K562 (cell line): ENCODE data around the gene PFKFB2. TPM values are rescaled to one million over a fixed set of nuclear protein-coding genes. Genes with fewer than 3 reads are reported as not detected.

Source experiments
- ASH1L ChIP-seq: fragments of 450-650 bp; IDR thresholded peaks from 2 replicates; pipeline ENCODE4 v1.6.1; 2018; ENCODE audit warnings: borderline replicate concordance, mild to moderate bottlenecking, low read depth; ENCODE audit not compliant: partially characterized antibody
- CBFA2T3 ChIP-seq: fragments of 450-650 bp; IDR thresholded peaks from 2 replicates; pipeline ENCODE4 v1.6.1; 2017
- CREBBP ChIP-seq: IDR thresholded peaks from one replicate; pipeline ENCODE4 v1.6.1; 2012; ENCODE audit warnings: low read depth, mild to moderate bottlenecking, control low read depth, inconsistent platforms, low read length
- ELF4 ChIP-seq: fragments of 450-650 bp; formaldehyde crosslinking; IDR thresholded peaks from 2 replicates; pipeline ENCODE4 v1.4.0; 2022; ENCODE audit warnings: missing genetic modification characterization
- ETV5 ChIP-seq: sonication (generic); formaldehyde crosslinking; IDR thresholded peaks from 2 replicates; pipeline ENCODE4 v1.4.0; 2020; ENCODE audit warnings: low read depth, mild to moderate bottlenecking, missing genetic modification reagents
- KLF1 ChIP-seq: fragments of 450-650 bp; IDR thresholded peaks from 2 replicates; pipeline ENCODE4 v1.6.1; 2016; ENCODE audit warnings: missing genetic modification characterization, missing compliant biosample characterization
- MEIS2 ChIP-seq: fragments of 450-650 bp; IDR thresholded peaks from 2 replicates; pipeline ENCODE4 v1.6.1; 2014; ENCODE audit warnings: mild to moderate bottlenecking; ENCODE audit not compliant: partially characterized antibody
- MXI1 ChIP-seq: IDR thresholded peaks from 2 replicates; pipeline ENCODE4 v1.6.1; 2011; ENCODE audit warnings: low read depth, mild to moderate bottlenecking, improper control_type of control experiment, low read length
- SOX6 ChIP-seq: fragments of 450-650 bp; IDR thresholded peaks from 2 replicates; pipeline ENCODE4 v1.6.1; 2014; ENCODE audit warnings: mild to moderate bottlenecking
- STAT6 ChIP-seq: sonication (generic); formaldehyde crosslinking; IDR thresholded peaks from 2 replicates; pipeline ENCODE4 v1.8.1; 2023; ENCODE audit warnings: mild to moderate bottlenecking, missing genetic modification reagents
- TFAM ChIP-seq: fragments of 250-450 bp; sonication (Bioruptor Pico); conservative IDR thresholded peaks from 2 replicates; pipeline ENCODE4 v1.5.0; 2021; ENCODE audit warnings: mild to moderate bottlenecking, moderate library complexity
- THRAP3 ChIP-seq: fragments of 450-650 bp; IDR thresholded peaks from 2 replicates; pipeline ENCODE4 v1.6.1; 2016; ENCODE audit warnings: mild to moderate bottlenecking, inconsistent platforms, borderline replicate concordance
- TSHZ1 ChIP-seq: fragments of 250-450 bp; sonication (Bioruptor Pico); IDR thresholded peaks from 2 replicates; pipeline ENCODE4 v1.4.0; 2020; ENCODE audit warnings: mild to moderate bottlenecking, moderate library complexity
- XRCC4 ChIP-seq: IDR thresholded peaks from one replicate; pipeline ENCODE4 v1.6.1; 2011; ENCODE audit not compliant: insufficient read depth, insufficient read length; ENCODE audit errors: extremely low read depth
- ZBTB43 ChIP-seq: sonication (generic); formaldehyde crosslinking; IDR thresholded peaks from 2 replicates; pipeline ENCODE4 v1.8.0; 2023; ENCODE audit warnings: mild to moderate bottlenecking, missing genetic modification reagents
- ZNF134 ChIP-seq: fragments of 250-450 bp; sonication (Bioruptor Pico); conservative IDR thresholded peaks from 2 replicates; pipeline ENCODE4 v1.4.0; 2020
- ZNF197 ChIP-seq: fragments of 200-800 bp; sonication (Bioruptor generic); IDR thresholded peaks from 2 replicates; pipeline ENCODE4 v1.6.1; 2016; ENCODE audit warnings: low read depth, missing genetic modification characterization, missing compliant biosample characterization
- ZNF384 ChIP-seq: IDR thresholded peaks from 2 replicates; pipeline ENCODE4 v1.6.1; 2012; ENCODE audit warnings: low read depth, low read length, improper control_type of control experiment
- polyA plus RNA-seq, 8 experiments: library from polyadenylated mRNA; depleted of rRNA in 4 of 8; stranded (reverse) in 5 of 8; unstranded in 3 of 8; fragments of >200 nt; fragmentation: Nextera tagmentation in 2 of 8; fragmentation: Illumina TruSeq in 1 of 8; extraction: Ambion mirVana in 2 of 8; extraction: Trizol in 1 of 8; gene quantifications; 2 replicates each; pipeline versions ENCODE4 v1.2.1 to v1.2.3, GENCODE V29; 2011 to 2014; ENCODE audit warnings: inconsistent platforms in 1 of 8, missing spikeins in 1 of 8
- total RNA-seq, 7 experiments: library from RNA; depleted of rRNA in 6 of 7; stranded (reverse); fragments of >200 nt in 6 of 7; fragmentation: Illumina TruSeq in 2 of 7; extraction: Trizol in 2 of 7; gene quantifications; 2 replicates each; pipeline versions ENCODE4 v1.2.1 to v1.2.3, GENCODE V29; 2011 to 2021; ENCODE audit warnings: low replicate concordance in 1 of 7

The PFKFB2 gene
- total and polyA plus RNA-seq, 9 of the 15 experiments (the other 6 are each of a cell fraction or from before 2014, with no cell fraction given): 6.9 to 26.0 (median 16.4) TPM

- TF ChIP-seq ZBTB43 (CRISPR knock-in tag) (0 out of 2 replicates have a peak, but pooled peaks have one; percentile 50), SOX6 (peak; percentile 63), TSHZ1 (CRISPR knock-in tag) (no peak), THRAP3 (no peak), CBFA2T3 (no peak), ASH1L (no peak), STAT6 (CRISPR knock-in tag) (peak; percentile 58; the same call in 1 of the 2 replicates), XRCC4 (no peak), TFAM (CRISPR knock-in tag) (no peak), ETV5 (CRISPR knock-in tag) (peak; percentile 66; the same call in 1 of the 2 replicates), ELF4 (CRISPR knock-in tag) (no peak), CREBBP (no peak), MEIS2 (no peak), MXI1 (peak; percentile 94), ZNF384 (peak; percentile 91), ZNF197 (CRISPR knock-in tag) (no peak), KLF1 (tag) (peak; percentile 59; the same call in 1 of the 2 replicates), ZNF134 (CRISPR knock-in tag) (no peak)
Measured at GRCh38 chr1:207052911-207053769, at the start of gene PFKFB2 (continued).
